HepG2 (cell line): Measurements from ENCODE around the gene ZNF207. TPM values are rescaled to one million over a fixed set of nuclear protein-coding genes. Genes with fewer than 3 reads are reported as not detected.

ENCODE experiments used
- CREM ChIP-seq, 2 experiments: sonication (generic) in 1 of 2; formaldehyde crosslinking in 1 of 2; IDR thresholded peaks; 2 replicates each; pipeline versions ENCODE4 v1.4.0 to v1.6.1; 2016 to 2020; ENCODE audit warnings: antibody characterized with exemption in 1 of 2, mild to moderate bottlenecking in 1 of 2, missing genetic modification reagents in 1 of 2
- ESRRA ChIP-seq: sonication (generic); formaldehyde crosslinking; IDR thresholded peaks from 2 replicates; pipeline ENCODE4 v1.5.1; 2020; ENCODE audit warnings: mild to moderate bottlenecking, low read depth, missing genetic modification reagents
- HIC2 ChIP-seq: sonication (generic); formaldehyde crosslinking; IDR thresholded peaks from 2 replicates; pipeline ENCODE4 v1.9.0; 2022; ENCODE audit warnings: low read depth, missing genetic modification reagents
- KDM4B ChIP-seq: sonication (generic); formaldehyde crosslinking; IDR thresholded peaks from 2 replicates; pipeline ENCODE4 v1.4.0; 2020; ENCODE audit warnings: missing genetic modification reagents
- MNT ChIP-seq: fragments of 450-650 bp; IDR thresholded peaks from 2 replicates; pipeline ENCODE4 v1.6.1; 2016
- MXI1 ChIP-seq: IDR thresholded peaks from 3 replicates; pipeline ENCODE4 v1.6.1; 2012; ENCODE audit warnings: low read depth, low read length, inconsistent platforms, borderline replicate concordance
- NCOA2 ChIP-seq: sonication (generic); formaldehyde crosslinking; IDR thresholded peaks from 2 replicates; pipeline ENCODE4 v1.8.0; 2022; ENCODE audit warnings: inconsistent platforms
- PAWR ChIP-seq: sonication (generic); formaldehyde crosslinking; IDR thresholded peaks from 2 replicates; pipeline ENCODE4 v1.4.0; 2020; ENCODE audit warnings: missing genetic modification reagents, mild to moderate bottlenecking, borderline replicate concordance
- PCBP2 ChIP-seq: fragments of 200-400 bp; formaldehyde crosslinking; optimal IDR thresholded peaks from 2 replicates; pipeline ENCODE3; 2018; ENCODE audit warnings: low read length, low read depth; ENCODE audit not compliant: poor library complexity, severe bottlenecking
- PTBP1 ChIP-seq: fragments of 200-400 bp; formaldehyde crosslinking; IDR thresholded peaks from 2 replicates; pipeline ENCODE4 v1.6.1; 2018; ENCODE audit warnings: low read length, low read depth; ENCODE audit not compliant: poor library complexity, severe bottlenecking
- RAD51 ChIP-seq: fragments of 450-650 bp; IDR thresholded peaks from 2 replicates; pipeline ENCODE4 v1.6.1; 2016; ENCODE audit warnings: borderline replicate concordance
- TEF ChIP-seq: sonication (generic); formaldehyde crosslinking; IDR thresholded peaks from 2 replicates; pipeline ENCODE4 v1.5.0; 2020; ENCODE audit warnings: missing genetic modification reagents
- TFE3 ChIP-seq: IDR thresholded peaks from 2 replicates; pipeline ENCODE4 v1.6.1; 2016
- ZNF235 ChIP-seq: sonication (generic); formaldehyde crosslinking; IDR thresholded peaks from 2 replicates; pipeline ENCODE4 v1.8.1; 2023; ENCODE audit warnings: mild to moderate bottlenecking, missing genetic modification reagents, borderline replicate concordance
- ZNF382 ChIP-seq: sonication (generic); formaldehyde crosslinking; IDR thresholded peaks from 2 replicates; pipeline ENCODE4 v1.5.0; 2020; ENCODE audit warnings: missing genetic modification reagents, mild to moderate bottlenecking, borderline replicate concordance
- ZNF546 ChIP-seq: sonication (generic); formaldehyde crosslinking; conservative IDR thresholded peaks from 2 replicates; pipeline ENCODE4 v1.8.1; 2023; ENCODE audit warnings: mild to moderate bottlenecking, missing genetic modification reagents
- ZNF580 ChIP-seq: IDR thresholded peaks from 2 replicates; pipeline ENCODE4 v1.6.1; 2016; ENCODE audit warnings: low read depth, borderline replicate concordance
- ZNF670 ChIP-seq: sonication (generic); formaldehyde crosslinking; IDR thresholded peaks from 2 replicates; pipeline ENCODE4 v1.8.0; 2022; ENCODE audit warnings: mild to moderate bottlenecking, missing genetic modification reagents, borderline replicate concordance
- ZNF766 ChIP-seq: sonication (generic); formaldehyde crosslinking; IDR thresholded peaks from 2 replicates; pipeline ENCODE4 v1.5.0; 2020; ENCODE audit warnings: missing genetic modification reagents, borderline replicate concordance
- ZNF850 ChIP-seq: sonication (generic); formaldehyde crosslinking; conservative IDR thresholded peaks from 2 replicates; pipeline ENCODE4 v1.9.0; 2021; ENCODE audit warnings: mild to moderate bottlenecking, missing genetic modification reagents
- ZNF879 ChIP-seq: sonication (generic); formaldehyde crosslinking; IDR thresholded peaks from 2 replicates; pipeline ENCODE4 v1.8.1; 2023; ENCODE audit warnings: missing genetic modification reagents
- ZNF891 ChIP-seq: sonication (generic); formaldehyde crosslinking; IDR thresholded peaks from 2 replicates; pipeline ENCODE4 v1.5.0; 2020; ENCODE audit warnings: mild to moderate bottlenecking, missing genetic modification reagents
- ZSCAN31 ChIP-seq: sonication (generic); formaldehyde crosslinking; IDR thresholded peaks from 2 replicates; pipeline ENCODE4 v1.5.0; 2020; ENCODE audit warnings: low read depth, mild to moderate bottlenecking, missing genetic modification reagents
- ZZZ3 ChIP-seq: sonication (generic); formaldehyde crosslinking; IDR thresholded peaks from 2 replicates; pipeline ENCODE4 v1.4.0; 2020; ENCODE audit warnings: missing genetic modification reagents, mild to moderate bottlenecking, borderline replicate concordance
- polyA plus RNA-seq, 8 experiments: library from polyadenylated mRNA; depleted of rRNA in 3 of 8; stranded (reverse) in 7 of 8; unstranded in 1 of 8; fragments of >200 nt; fragmentation: Illumina TruSeq in 4 of 8; extraction: Trizol in 4 of 8; gene quantifications; 2 replicates each; pipeline versions ENCODE4 v1.2.1 to v1.2.3, GENCODE V29; 2011 to 2016; ENCODE audit warnings: low read depth in 4 of 8, missing spikeins in 1 of 8, mixed read lengths in 1 of 8; ENCODE audit not compliant: insufficient read depth in 1 of 8
- total RNA-seq, 5 experiments: library from RNA; depleted of rRNA; stranded (reverse); fragments of >200 nt; fragmentation: Illumina TruSeq; extraction: Trizol; gene quantifications; 2 replicates each; pipeline ENCODE4 v1.2.3, GENCODE V29; 2016; ENCODE audit warnings: low read depth in 1 of 5

Gene ZNF207
- total and polyA plus RNA-seq, 2 of the 13 experiments (the other 11 are each of a cell fraction or from before 2014, with no cell fraction given) = 150 to 164 TPM

- TF ChIP-seq HIC2 (no peak), ZNF235 (CRISPR knock-in tag) (no peak), ZNF580 (CRISPR knock-in tag) (peak; percentile 42; the same call in 1 of the 2 replicates), ZNF850 (CRISPR knock-in tag) (no peak), PCBP2 (no peak), TEF (peak; percentile 72; the same call in 1 of the 2 replicates), KDM4B (CRISPR knock-in tag) (no peak), NCOA2 (CRISPR knock-in tag) (peak; percentile 25; the same call in 1 of the 2 replicates), ZNF879 (CRISPR knock-in tag) (no peak), PAWR (CRISPR knock-in tag) (no peak), ZNF891 (CRISPR knock-in tag) (peak; percentile 64; the same call in 1 of the 2 replicates), ZNF766 (CRISPR knock-in tag) (0 out of 2 replicates have a peak, but pooled peaks have one; percentile 20), ZNF546 (CRISPR knock-in tag) (no peak; the same call in 1 of the 2 replicates), MNT (no peak), ZNF670 (CRISPR knock-in tag) (no peak), ZZZ3 (CRISPR knock-in tag) (no peak), CREM (IDR thresholded peaks at IDR 0.05) (peak; percentile 61; the same call in 1 of the 2 replicates), CREM (CRISPR knock-in tag; IDR thresholded peaks at IDR 0.05) (no peak), ZSCAN31 (CRISPR knock-in tag) (peak; percentile 58), RAD51 (peak; percentile 87), MXI1 (peak; percentile 70; the same call in 2 of the 3 replicates), PTBP1 (no peak), ZNF382 (CRISPR knock-in tag) (no peak), TFE3 (CRISPR knock-in tag) (peak; percentile 90), ESRRA (CRISPR knock-in tag) (no peak)
Observed at GRCh38 chr17:32349854-32350665, at the start of gene ZNF207 (continued).
